K562 (cell line): ENCODE data around the gene HBB. TPM values are rescaled to one million over a fixed set of nuclear protein-coding genes. Genes with fewer than 3 reads are reported as not detected.

Experiments used
- ATAC-seq: fragments of 200-7000 bp; cut with Tn5 transposase; 3 replicates; pipeline ENCODE4 v1.9.1; 2020; ENCODE audit warnings: moderate library complexity
- BruUV-seq: library from RNA; stranded (reverse); fragments of 400-500 nt; replicated peaks from 2 replicates; lab custom pipeline; 2021; lab: Mats Ljungman, UMichigan
- CTCF ChIA-PET: fragments of 300-600 bp; formaldehyde crosslinking; extraction: SDS; loops from one replicate; lab custom pipeline; 2021; ENCODE audit warnings: low intra/inter-chr PET ratio; lab: Yijun Ruan, JAX
- POLR2A ChIA-PET: fragments of 300-600, 350-650 bp; sonication (Branson Sonifier 250); formaldehyde crosslinking; extraction: SDS; loops from one replicate; lab custom pipeline; 2021; ENCODE audit warnings: antibody characterized with exemption, inconsistent platforms; lab: Yijun Ruan, JAX
- DNase-seq, 4 experiments: peaks; one replicate each; pipeline versions ENCODE4 v3.0.0 to v3.0.0-alpha.2; 2011 to 2018; ENCODE audit warnings: low spot score in 3 of 4, mixed read lengths in 3 of 4; ENCODE audit errors: extremely low read depth in 1 of 4
- FAIRE-seq: peaks from 2 replicates; lab custom pipeline; 2011; peaks lifted over from hg19 to GRCh38; lab: Jason Lieb, UNC
- H2AFZ ChIP-seq: 2 replicates; pipeline ENCODE4 v1.6.0; 2011; ENCODE audit warnings: low read depth, low read length, control low read depth, inconsistent platforms
- H3K27ac ChIP-seq: fragments of 200-600 bp; 3 replicates; pipeline ENCODE4 v1.8.0; 2011; ENCODE audit warnings: low read depth, mild to moderate bottlenecking, control low read depth, inconsistent platforms, low read length, moderate library complexity, mixed read lengths; ENCODE audit errors: extremely low read depth
- H3K27me3 ChIP-seq, 2 experiments: fragments of 300-600 bp in 1 of 2; 2 replicates in 1 of 2; 3 replicates in 1 of 2; pipeline versions ENCODE4 v1.6.0 to v1.8.0; 2011; ENCODE audit warnings: inconsistent platforms in 2 of 2, low read length in 2 of 2, mild to moderate bottlenecking in 1 of 2, mixed read lengths in 1 of 2, moderate library complexity in 1 of 2; ENCODE audit not compliant: control insufficient read depth in 2 of 2, insufficient read depth in 2 of 2
- H3K36me3 ChIP-seq: fragments of 300-600 bp; 3 replicates; pipeline ENCODE4 v1.8.0; 2011; ENCODE audit warnings: mild to moderate bottlenecking, low read length, inconsistent platforms; ENCODE audit not compliant: control insufficient read depth, insufficient read depth
- H3K4me1 ChIP-seq, 2 experiments: fragments of 200-600 bp in 1 of 2; replicated peaks in 1 of 2; 2 replicates in 1 of 2; 3 replicates in 1 of 2; pipeline versions ENCODE4 v1.5.1 to v1.8.0; 2011; ENCODE audit warnings: inconsistent platforms in 2 of 2, low read length in 2 of 2, mild to moderate bottlenecking in 1 of 2, mixed read lengths in 1 of 2, moderate library complexity in 1 of 2; ENCODE audit not compliant: control insufficient read depth in 2 of 2, insufficient read depth in 2 of 2
- H3K4me2 ChIP-seq: 2 replicates; pipeline ENCODE4 v1.6.1; 2011; ENCODE audit warnings: low read length, control low read depth, inconsistent platforms, mixed read lengths; ENCODE audit not compliant: insufficient read depth
- H3K4me3 ChIP-seq: fragments of 200-600 bp; sonication (generic), shearing (Covaris generic); 2 replicates; pipeline ENCODE4 v1.5.1; 2016; ENCODE audit warnings: control low read depth, inconsistent platforms
- H3K79me2 ChIP-seq: fragments of 200-600 bp; 3 replicates; pipeline ENCODE4 v1.8.0; 2011; ENCODE audit warnings: low read length, inconsistent platforms; ENCODE audit not compliant: control insufficient read depth, insufficient read depth
- H3K9ac ChIP-seq, 2 experiments: 2 replicates each; pipeline versions ENCODE4 v1.6.0 to v1.6.1; 2011; ENCODE audit warnings: low read depth in 2 of 2, low read length in 2 of 2, control low read depth in 1 of 2, inconsistent platforms in 1 of 2, mild to moderate bottlenecking in 1 of 2, mixed read lengths in 1 of 2; ENCODE audit not compliant: insufficient read depth in 1 of 2
- H3K9me1 ChIP-seq: one replicate; pipeline ENCODE4 v1.6.0; 2011; ENCODE audit warnings: inconsistent platforms, mild to moderate bottlenecking, low read length, moderate library complexity; ENCODE audit not compliant: control insufficient read depth, insufficient read depth
- H3K9me3 ChIP-seq: replicated peaks from 2 replicates; pipeline ENCODE4 v1.5.1; 2011; ENCODE audit warnings: low read depth, low read length, inconsistent platforms; ENCODE audit not compliant: control insufficient read depth, insufficient read depth
- H4K20me1 ChIP-seq: replicated peaks from 2 replicates; pipeline ENCODE4 v1.6.1; 2011; ENCODE audit warnings: low read length, inconsistent platforms, mixed read lengths; ENCODE audit not compliant: control insufficient read depth, insufficient read depth
- CREB1 ChIP-seq, 2 experiments: sonication (generic) in 1 of 2; formaldehyde crosslinking in 1 of 2; IDR thresholded peaks; 2 replicates each; pipeline versions ENCODE4 v1.6.1 to v1.8.0; 2012 to 2022; ENCODE audit warnings: inconsistent platforms in 1 of 2, mild to moderate bottlenecking in 1 of 2, missing genetic modification reagents in 1 of 2, moderate library complexity in 1 of 2
- ELF2 ChIP-seq: fragments of 250-450 bp; sonication (Bioruptor Pico); IDR thresholded peaks from 2 replicates; pipeline ENCODE4 v1.5.0; 2021; ENCODE audit warnings: mild to moderate bottlenecking
- HDAC1 ChIP-seq, 2 experiments: fragments of 450-650 bp; IDR thresholded peaks; 2 replicates each; pipeline ENCODE4 v1.6.1; 2016 to 2017; ENCODE audit warnings: inconsistent platforms in 1 of 2, mild to moderate bottlenecking in 1 of 2, moderate library complexity in 1 of 2
- ILK ChIP-seq: fragments of 450-650 bp; IDR thresholded peaks from 2 replicates; pipeline ENCODE4 v1.6.1; 2016; ENCODE audit warnings: missing genetic modification characterization, low read depth, mild to moderate bottlenecking, missing compliant biosample characterization, moderate library complexity, borderline replicate concordance
- NR4A1 ChIP-seq, 2 experiments: fragments of 250-450 bp in 1 of 2; fragments of 450-650 bp in 1 of 2; sonication (Bioruptor Pico) in 1 of 2; IDR thresholded peaks; 2 replicates each; pipeline versions ENCODE4 v1.4.0 to v1.6.1; 2016 to 2020; ENCODE audit warnings: mild to moderate bottlenecking in 2 of 2, missing compliant biosample characterization in 1 of 2, missing genetic modification characterization in 1 of 2, moderate library complexity in 1 of 2
- PTRF ChIP-seq: fragments of 450-650 bp; IDR thresholded peaks from 2 replicates; pipeline ENCODE4 v1.6.1; 2016; ENCODE audit warnings: mild to moderate bottlenecking, missing genetic modification characterization, missing compliant biosample characterization
- SIN3A ChIP-seq, 2 experiments: fragments of 150-350 bp in 1 of 2; IDR thresholded peaks; 2 replicates each; pipeline ENCODE4 v1.6.1; 2011 to 2016; ENCODE audit warnings: borderline replicate concordance in 2 of 2, low read depth in 2 of 2, low read length in 2 of 2, mild to moderate bottlenecking in 2 of 2, moderate library complexity in 2 of 2; ENCODE audit not compliant: control insufficient read depth in 1 of 2
- ZKSCAN1 ChIP-seq: fragments of 150-350 bp; IDR thresholded peaks from 2 replicates; pipeline ENCODE4 v1.6.1; 2016; ENCODE audit warnings: low read depth, low read length
- ZNF174 ChIP-seq: fragments of 250-450 bp; sonication (Bioruptor Pico); IDR thresholded peaks from 2 replicates; pipeline ENCODE4 v1.4.0; 2020; ENCODE audit warnings: mild to moderate bottlenecking
- ZNF318 ChIP-seq, 2 experiments: fragments of 450-650 bp; IDR thresholded peaks; 2 replicates each; pipeline ENCODE4 v1.6.1; 2016; ENCODE audit warnings: mild to moderate bottlenecking in 2 of 2, borderline replicate concordance in 1 of 2, low read depth in 1 of 2, moderate library complexity in 1 of 2
- WGBS: fragments of 100-300 bp; shearing (Covaris generic); methylation state at CpG from one replicate; pipeline ENCODE4 v1.1.6; 2016; ENCODE audit warnings: low coverage, mixed read lengths; ENCODE audit not compliant: insufficient coverage; ENCODE audit errors: missing lambda C conversion rate; 5-methylcytosine and 5-hydroxymethylcytosine counted together
- in situ Hi-C: fragments of 300-500 bp; cut with MboI; formaldehyde crosslinking; loops from 4 replicates; pipeline ENCODE4 v1.15.0; 2018; ENCODE audit warnings: inconsistent platforms, mixed read lengths
- intact Hi-C: fragments of 100-400 bp; cut with micrococcal nuclease; formaldehyde crosslinking; loops from 2 replicates; pipeline ENCODE4 v1.14.2; 2022
- polyA plus RNA-seq, 8 experiments: library from polyadenylated mRNA; depleted of rRNA in 4 of 8; stranded (reverse) in 5 of 8; unstranded in 3 of 8; fragments of >200 nt; fragmentation: Nextera tagmentation in 2 of 8; fragmentation: Illumina TruSeq in 1 of 8; extraction: Ambion mirVana in 2 of 8; extraction: Trizol in 1 of 8; gene quantifications; 2 replicates each; pipeline versions ENCODE4 v1.2.1 to v1.2.3, GENCODE V29; 2011 to 2014; ENCODE audit warnings: inconsistent platforms in 1 of 8, missing spikeins in 1 of 8
- total RNA-seq, 7 experiments: library from RNA; depleted of rRNA in 6 of 7; stranded (reverse); fragments of >200 nt in 6 of 7; fragmentation: Illumina TruSeq in 2 of 7; extraction: Trizol in 2 of 7; gene quantifications; 2 replicates each; pipeline versions ENCODE4 v1.2.1 to v1.2.3, GENCODE V29; 2011 to 2021; ENCODE audit warnings: low replicate concordance in 1 of 7

The HBB gene
- total and polyA plus RNA-seq, 9 of the 15 experiments (the other 6 are each of a cell fraction or from before 2014, with no cell fraction given): 0.33 to 3.4 (median 1.2) TPM; not detected in 2

GRCh38 chr11:5243816-5244180 lies 16.9 kb upstream of the HBB start:
- FAIRE-seq: no peak
- CTCF ChIA-PET: no interaction called here
- peak overlapping the region; percentile 88 for H3K4me2 ChIP-seq
- intact Hi-C loops: loop anchor here (2.0 kb wide), 3 partner anchors 37 to 119 kb away; no protein-coding TSS in a partner anchor
- H3K4me1 ChIP-seq: peaks cover 8 to 31% of the 10 kb centered on the region in 2 experiments
- no peak for ATAC-seq
- H3K9me1 ChIP-seq: no peaks in the 10 kb centered on the region
- H3K27me3 ChIP-seq: no peaks in the 10 kb centered on the region
- peak overlapping the region; percentile 80 for H3K27ac ChIP-seq
- POLR2A ChIA-PET: no interaction called here
- in situ Hi-C loops: loop anchor here (5.0 kb wide), 1 partner anchor 44 kb away; no protein-coding TSS in a partner anchor
- peaks cover 40% of the 10 kb centered on the region for H3K36me3 ChIP-seq
- DNase-seq: no peak
- BruUV-seq: no TSS peak
- 13% methylated on average over 4 of the region's 4 CpGs for WGBS
- H2AFZ ChIP-seq: peak overlapping the region; percentile 48; the same call in 1 of the 2 replicates
- H3K9ac ChIP-seq: peak overlapping the region in 1 of 2 experiments; percentile 70; a peak in 2 of 4 replicates
- no peaks in the 10 kb centered on the region for H3K9me3 ChIP-seq
- H3K79me2 ChIP-seq: peaks cover 91% of the 10 kb centered on the region
- H4K20me1 ChIP-seq: 0 out of 2 replicates have a peak, but pooled peaks cover 5% of the 10 kb centered on the region
- peak overlapping the region; percentile 26; the same call in 1 of the 2 replicates for H3K4me3 ChIP-seq
- no peak; the same call in 1 of the 2 replicates for TF ChIP-seq CREB1 (IDR thresholded peaks at IDR 0.05)
- TF ChIP-seq CREB1 (CRISPR knock-in tag; IDR thresholded peaks at IDR 0.05): no peak
- 0 out of 4 replicates have a peak, but pooled peaks of 1 of the 2 experiments have one; percentile 35 for TF ChIP-seq SIN3A (IDR thresholded peaks at IDR 0.05; ENCODE audit: borderline replicate concordance in 2 of 2, control insufficient read depth in 1 of 2, low read depth in 2 of 2, low read length in 2 of 2)
- no peak for TF ChIP-seq PTRF (tag)
- TF ChIP-seq ZKSCAN1: no peak
- no peak for TF ChIP-seq ILK (tag)
- no peak for TF ChIP-seq ZNF318 (IDR thresholded peaks at IDR 0.05; ENCODE audit: borderline replicate concordance in 1 of 2, low read depth in 1 of 2)
- no peak for TF ChIP-seq HDAC1 (IDR thresholded peaks at IDR 0.05)
- TF ChIP-seq ZNF174 (CRISPR knock-in tag): 0 out of 2 replicates have a peak, but pooled peaks have one; percentile 16
- TF ChIP-seq ELF2 (CRISPR knock-in tag): no peak
- no peak for TF ChIP-seq NR4A1 (CRISPR knock-in tag; IDR thresholded peaks at IDR 0.05)
- TF ChIP-seq NR4A1 (tag; IDR thresholded peaks at IDR 0.05): no peak
